SU-DHL-6 (cell line): ENCODE measurements around the gene COL25A1.

Experiments used
- EZH2phosphoT487 ChIP-seq: fragments of 200-600 bp; sonication (generic), shearing (Covaris generic); conservative IDR thresholded peaks from 2 replicates; pipeline ENCODE4 v1.6.1; 2018; ENCODE audit warnings: mild to moderate bottlenecking, antibody characterized with exemption, low read length, moderate library complexity, mixed read lengths
- TF ChIP-seq, protein P1 (sequence below): fragments of 200-600 bp; sonication (generic); IDR thresholded peaks from one replicate; pipeline ENCODE4 v1.5.1; 2017; ENCODE audit warnings: antibody characterized with exemption, mild to moderate bottlenecking, low read length, moderate library complexity; ENCODE audit not compliant: insufficient read depth, poor library complexity, severe bottlenecking

- TF ChIP-seq, protein P1, sequence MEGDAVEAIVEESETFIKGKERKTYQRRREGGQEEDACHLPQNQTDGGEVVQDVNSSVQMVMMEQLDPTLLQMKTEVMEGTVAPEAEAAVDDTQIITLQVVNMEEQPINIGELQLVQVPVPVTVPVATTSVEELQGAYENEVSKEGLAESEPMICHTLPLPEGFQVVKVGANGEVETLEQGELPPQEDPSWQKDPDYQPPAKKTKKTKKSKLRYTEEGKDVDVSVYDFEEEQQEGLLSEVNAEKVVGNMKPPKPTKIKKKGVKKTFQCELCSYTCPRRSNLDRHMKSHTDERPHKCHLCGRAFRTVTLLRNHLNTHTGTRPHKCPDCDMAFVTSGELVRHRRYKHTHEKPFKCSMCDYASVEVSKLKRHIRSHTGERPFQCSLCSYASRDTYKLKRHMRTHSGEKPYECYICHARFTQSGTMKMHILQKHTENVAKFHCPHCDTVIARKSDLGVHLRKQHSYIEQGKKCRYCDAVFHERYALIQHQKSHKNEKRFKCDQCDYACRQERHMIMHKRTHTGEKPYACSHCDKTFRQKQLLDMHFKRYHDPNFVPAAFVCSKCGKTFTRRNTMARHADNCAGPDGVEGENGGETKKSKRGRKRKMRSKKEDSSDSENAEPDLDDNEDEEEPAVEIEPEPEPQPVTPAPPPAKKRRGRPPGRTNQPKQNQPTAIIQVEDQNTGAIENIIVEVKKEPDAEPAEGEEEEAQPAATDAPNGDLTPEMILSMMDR, result no peak
- TF ChIP-seq EZH2phosphoT487, result no peak
Observed at GRCh38 chr4:109148577-109149075, 153.8 kb downstream of the COL25A1 start.
